Hepatocyte (in vitro differentiated cells): ENCODE results near the gene RPL22. TPM values are rescaled to one million over a fixed set of nuclear protein-coding genes. Genes with fewer than 3 reads are reported as not detected.

Experiments
- DNase-seq: peaks from one replicate; pipeline ENCODE4 v3.0.0-alpha.2; 2016; ENCODE audit warnings: low spot score
- H2AFZ ChIP-seq: fragments of 200-600 bp; sonication (generic); 2 replicates; pipeline ENCODE4 v1.6.0; 2016; ENCODE audit warnings: antibody characterized with exemption, mild to moderate bottlenecking
- H3K27ac ChIP-seq: fragments of 200-600 bp; sonication (generic); 2 replicates; pipeline ENCODE4 v1.5.1; 2016; ENCODE audit warnings: mild to moderate bottlenecking
- H3K27me3 ChIP-seq: fragments of 200-600 bp; sonication (generic); 2 replicates; pipeline ENCODE4 v1.6.1; 2016
- H3K36me3 ChIP-seq: fragments of 200-600 bp; sonication (generic); replicated peaks from 2 replicates; pipeline ENCODE4 v1.5.1; 2016; ENCODE audit warnings: low read depth; ENCODE audit not compliant: insufficient read depth
- H3K4me1 ChIP-seq: fragments of 200-600 bp; sonication (generic); 2 replicates; pipeline ENCODE4 v1.5.1; 2016; ENCODE audit warnings: mild to moderate bottlenecking, moderate library complexity; ENCODE audit not compliant: insufficient read depth
- H3K4me2 ChIP-seq: fragments of 200-600 bp; sonication (generic); 2 replicates; pipeline ENCODE4 v1.6.0; 2016
- H3K4me3 ChIP-seq: fragments of 200-600 bp; sonication (generic); 2 replicates; pipeline ENCODE4 v1.5.1; 2016; ENCODE audit warnings: mild to moderate bottlenecking
- H3K79me2 ChIP-seq: fragments of 200-600 bp; sonication (generic); 2 replicates; pipeline ENCODE4 v1.6.0; 2017; ENCODE audit warnings: mild to moderate bottlenecking
- H3K9me2 ChIP-seq: fragments of 200-600 bp; sonication (generic); replicated peaks from 2 replicates; pipeline ENCODE4 v1.6.0; 2017; ENCODE audit warnings: mild to moderate bottlenecking; ENCODE audit not compliant: insufficient read depth
- H3K9me3 ChIP-seq: fragments of 200-600 bp; sonication (generic); 2 replicates; pipeline ENCODE4 v1.5.1; 2016; ENCODE audit warnings: low read depth, mild to moderate bottlenecking
- H4K20me1 ChIP-seq: fragments of 200-600 bp; sonication (generic); 2 replicates; pipeline ENCODE4 v1.6.0; 2016; ENCODE audit warnings: mild to moderate bottlenecking; ENCODE audit not compliant: insufficient read depth, poor library complexity, severe bottlenecking
- CTCF ChIP-seq: fragments of 200-600 bp; sonication (generic); IDR thresholded peaks from 2 replicates; pipeline ENCODE4 v1.5.1; 2016; ENCODE audit warnings: antibody characterized with exemption, mild to moderate bottlenecking; ENCODE audit not compliant: poor library complexity
- EZH2 ChIP-seq: fragments of 200-600 bp; sonication (generic); IDR thresholded peaks from 2 replicates; pipeline ENCODE4 v1.6.1; 2016; ENCODE audit warnings: antibody characterized with exemption, mild to moderate bottlenecking, borderline replicate concordance
- EZH2phosphoT487 ChIP-seq: fragments of 200-600 bp; sonication (generic); IDR thresholded peaks from one replicate; pipeline ENCODE4 v1.6.1; 2018; ENCODE audit warnings: antibody characterized with exemption, mild to moderate bottlenecking, low read depth, moderate library complexity; ENCODE audit not compliant: unreplicated experiment, severe bottlenecking
- WGBS: methylation state at CpG from one replicate; pipeline ENCODE4 v1.1.6; 2016; ENCODE audit warnings: low lambda C conversion rate; ENCODE audit errors: missing lambda C conversion rate; 5-methylcytosine and 5-hydroxymethylcytosine counted together
- polyA plus RNA-seq: library from polyadenylated mRNA; unstranded; fragments of >200 nt; fragmentation: Nextera tagmentation; extraction: Ambion mirVana; gene quantifications from 2 replicates; pipeline ENCODE4 v1.2.1, GENCODE V29; 2016
- total RNA-seq: library from RNA; depleted of rRNA; stranded (reverse); fragments of >200 nt; gene quantifications from 2 replicates; pipeline ENCODE4 v1.2.3, GENCODE V29; 2014

RPL22 gene
- total and polyA plus RNA-seq, 2 experiments from 2014 or later: 103 to 168 TPM

- WGBS: 88% methylated on average over 34 of the region's 34 CpGs
- Histone ChIP-seq H3K4me1 (no peaks in the 10 kb centered on the region), H3K4me3 (no peak overlapping the region), H3K9me2 (no peaks in the 10 kb centered on the region), H3K36me3 (no peaks in the 10 kb centered on the region), H3K27ac (no peak overlapping the region), H4K20me1 (no peaks in the 10 kb centered on the region), H3K27me3 (peaks cover 14% of the 10 kb centered on the region), H3K9me3 (no peaks in the 10 kb centered on the region), H3K4me2 (no peak overlapping the region), H3K79me2 (no peaks in the 10 kb centered on the region), H2AFZ (no peak overlapping the region)
- TF ChIP-seq CTCF (no peak), EZH2phosphoT487 (no peak), EZH2 (no peak)
- no peak for DNase-seq
Observed at GRCh38 chr1:6167391-6168303, 31.7 kb downstream of the RPL22 start.

- Histone ChIP-seq H3K9me3 (no peaks in the 10 kb centered on the region), H3K36me3 (no peaks in the 10 kb centered on the region), H3K4me1 (no peaks in the 10 kb centered on the region), H3K27me3 (peaks cover 14% of the 10 kb centered on the region), H2AFZ (no peak overlapping the region), H3K9me2 (no peaks in the 10 kb centered on the region), H4K20me1 (no peaks in the 10 kb centered on the region), H3K4me3 (no peak overlapping the region), H3K27ac (no peak overlapping the region), H3K79me2 (no peaks in the 10 kb centered on the region), H3K4me2 (no peak overlapping the region)
- no peak for DNase-seq
- 80% methylated on average over 19 of the region's 19 CpGs for WGBS
- no peak for TF ChIP-seq EZH2
Observed at GRCh38 chr1:6166655-6167390, 32.6 kb downstream of the RPL22 start.

GRCh38 chr1:6166221-6166620 is 33.2 kb downstream of the RPL22 start:
- no peak for DNase-seq
- Histone ChIP-seq H3K4me3 (no peak overlapping the region), H3K4me1 (no peaks in the 10 kb centered on the region), H3K36me3 (no peaks in the 10 kb centered on the region), H2AFZ (no peak overlapping the region), H3K27ac (no peak overlapping the region), H4K20me1 (no peaks in the 10 kb centered on the region), H3K27me3 (peaks cover 17% of the 10 kb centered on the region), H3K9me2 (no peaks in the 10 kb centered on the region), H3K79me2 (no peaks in the 10 kb centered on the region), H3K9me3 (no peaks in the 10 kb centered on the region), H3K4me2 (no peak overlapping the region)
- 83% methylated on average over 8 of the region's 10 CpGs for WGBS
- TF ChIP-seq CTCF (no peak), EZH2 (no peak), EZH2phosphoT487 (no peak)

- Histone ChIP-seq H3K9me2 (no peaks in the 10 kb centered on the region), H3K79me2 (no peaks in the 10 kb centered on the region), H3K9me3 (no peaks in the 10 kb centered on the region), H2AFZ (no peak overlapping the region), H3K36me3 (no peaks in the 10 kb centered on the region), H3K27ac (no peak overlapping the region), H3K27me3 (peaks cover 17% of the 10 kb centered on the region), H3K4me2 (no peak overlapping the region), H4K20me1 (no peaks in the 10 kb centered on the region), H3K4me1 (no peaks in the 10 kb centered on the region), H3K4me3 (no peak overlapping the region)
- TF ChIP-seq CTCF: no peak
- no peak for TF ChIP-seq EZH2
- no peak for TF ChIP-seq EZH2phosphoT487
- WGBS: 77% methylated on average over 12 of the region's 12 CpGs
- no peak for DNase-seq
Observed at GRCh38 chr1:6165441-6165985, 33.9 kb downstream of the RPL22 start.
